PFSK-1 (cell line): Measurements from ENCODE around the gene VSTM4.

Experiments
- FOXP2 ChIP-seq: optimal IDR thresholded peaks from 2 replicates; pipeline ENCODE3; 2011; ENCODE audit warnings: borderline replicate concordance, control low read depth, inconsistent platforms; ENCODE audit not compliant: insufficient read depth; ENCODE audit errors: extremely low read length, extremely low read depth
- POLR2AphosphoS5 ChIP-seq: IDR thresholded peaks from 2 replicates; pipeline ENCODE4 v1.6.1; 2012; ENCODE audit warnings: low read depth, mild to moderate bottlenecking, control low read depth, low read length, moderate library complexity
- SIN3A ChIP-seq: IDR thresholded peaks from 2 replicates; pipeline ENCODE4 v1.6.1; 2012; ENCODE audit warnings: mild to moderate bottlenecking, low read length, moderate library complexity, borderline replicate concordance; ENCODE audit not compliant: insufficient read depth
- TAF1 ChIP-seq: IDR thresholded peaks from 2 replicates; pipeline ENCODE4 v1.6.1; 2012; ENCODE audit warnings: low read length, control low read depth, borderline replicate concordance; ENCODE audit not compliant: insufficient read depth
- TF ChIP-seq, protein P1 (sequence below), 2 experiments: IDR thresholded peaks; 2 replicates each; pipeline versions ENCODE4 v1.6.1 to v1.8.0; 2011 to 2012; ENCODE audit warnings: low read depth in 2 of 2, low read length in 2 of 2, control low read depth in 1 of 2, inconsistent platforms in 1 of 2, mild to moderate bottlenecking in 1 of 2, moderate library complexity in 1 of 2; ENCODE audit not compliant: insufficient read depth in 1 of 2

VSTM4 gene

DNA sequence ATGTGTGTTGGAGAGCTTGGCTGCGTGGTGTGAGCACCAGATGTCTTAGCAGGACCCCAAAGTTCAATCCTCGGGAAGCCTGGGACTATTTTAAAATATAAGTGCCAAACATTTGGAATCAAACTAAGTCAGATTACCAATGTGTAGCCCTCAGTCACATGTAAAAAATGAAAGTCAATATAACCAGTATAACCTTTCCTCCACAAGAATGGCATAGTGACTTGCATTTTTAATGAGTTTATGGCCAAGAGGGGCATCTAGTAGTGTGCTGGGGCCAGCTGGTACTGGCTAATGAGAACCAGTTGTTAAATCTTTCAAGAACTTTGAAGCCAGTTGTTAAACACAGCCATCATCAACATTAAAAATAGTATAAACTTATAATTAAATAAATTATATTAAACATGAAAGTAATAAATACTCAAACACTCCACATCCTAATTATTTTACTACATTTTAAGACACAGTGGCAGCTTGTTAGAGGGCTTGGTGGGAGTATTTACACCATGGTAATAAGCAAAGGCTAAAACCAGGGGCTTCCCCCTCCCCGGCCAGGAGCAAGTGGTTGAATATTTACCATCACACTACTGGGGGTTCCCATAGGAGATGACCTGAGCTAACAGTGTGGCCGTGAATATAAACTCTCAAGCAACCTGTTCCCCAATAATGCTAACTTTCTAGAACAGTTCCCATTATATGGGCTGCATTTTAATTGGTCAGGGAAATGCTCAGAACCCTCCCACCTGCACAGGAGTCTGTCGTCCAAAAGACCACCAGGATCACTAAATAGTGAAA lies 26.4 kb upstream of the VSTM4 start:
- TF ChIP-seq FOXP2 (no peak), TAF1 (no peak), SIN3A (no peak), POLR2AphosphoS5 (no peak)
- TF ChIP-seq, protein P1, sequence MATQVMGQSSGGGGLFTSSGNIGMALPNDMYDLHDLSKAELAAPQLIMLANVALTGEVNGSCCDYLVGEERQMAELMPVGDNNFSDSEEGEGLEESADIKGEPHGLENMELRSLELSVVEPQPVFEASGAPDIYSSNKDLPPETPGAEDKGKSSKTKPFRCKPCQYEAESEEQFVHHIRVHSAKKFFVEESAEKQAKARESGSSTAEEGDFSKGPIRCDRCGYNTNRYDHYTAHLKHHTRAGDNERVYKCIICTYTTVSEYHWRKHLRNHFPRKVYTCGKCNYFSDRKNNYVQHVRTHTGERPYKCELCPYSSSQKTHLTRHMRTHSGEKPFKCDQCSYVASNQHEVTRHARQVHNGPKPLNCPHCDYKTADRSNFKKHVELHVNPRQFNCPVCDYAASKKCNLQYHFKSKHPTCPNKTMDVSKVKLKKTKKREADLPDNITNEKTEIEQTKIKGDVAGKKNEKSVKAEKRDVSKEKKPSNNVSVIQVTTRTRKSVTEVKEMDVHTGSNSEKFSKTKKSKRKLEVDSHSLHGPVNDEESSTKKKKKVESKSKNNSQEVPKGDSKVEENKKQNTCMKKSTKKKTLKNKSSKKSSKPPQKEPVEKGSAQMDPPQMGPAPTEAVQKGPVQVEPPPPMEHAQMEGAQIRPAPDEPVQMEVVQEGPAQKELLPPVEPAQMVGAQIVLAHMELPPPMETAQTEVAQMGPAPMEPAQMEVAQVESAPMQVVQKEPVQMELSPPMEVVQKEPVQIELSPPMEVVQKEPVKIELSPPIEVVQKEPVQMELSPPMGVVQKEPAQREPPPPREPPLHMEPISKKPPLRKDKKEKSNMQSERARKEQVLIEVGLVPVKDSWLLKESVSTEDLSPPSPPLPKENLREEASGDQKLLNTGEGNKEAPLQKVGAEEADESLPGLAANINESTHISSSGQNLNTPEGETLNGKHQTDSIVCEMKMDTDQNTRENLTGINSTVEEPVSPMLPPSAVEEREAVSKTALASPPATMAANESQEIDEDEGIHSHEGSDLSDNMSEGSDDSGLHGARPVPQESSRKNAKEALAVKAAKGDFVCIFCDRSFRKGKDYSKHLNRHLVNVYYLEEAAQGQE (IDR thresholded peaks at IDR 0.05; ENCODE audit: insufficient read depth in 1 of 2, low read depth in 2 of 2, low read length in 2 of 2): no peak

DNA sequence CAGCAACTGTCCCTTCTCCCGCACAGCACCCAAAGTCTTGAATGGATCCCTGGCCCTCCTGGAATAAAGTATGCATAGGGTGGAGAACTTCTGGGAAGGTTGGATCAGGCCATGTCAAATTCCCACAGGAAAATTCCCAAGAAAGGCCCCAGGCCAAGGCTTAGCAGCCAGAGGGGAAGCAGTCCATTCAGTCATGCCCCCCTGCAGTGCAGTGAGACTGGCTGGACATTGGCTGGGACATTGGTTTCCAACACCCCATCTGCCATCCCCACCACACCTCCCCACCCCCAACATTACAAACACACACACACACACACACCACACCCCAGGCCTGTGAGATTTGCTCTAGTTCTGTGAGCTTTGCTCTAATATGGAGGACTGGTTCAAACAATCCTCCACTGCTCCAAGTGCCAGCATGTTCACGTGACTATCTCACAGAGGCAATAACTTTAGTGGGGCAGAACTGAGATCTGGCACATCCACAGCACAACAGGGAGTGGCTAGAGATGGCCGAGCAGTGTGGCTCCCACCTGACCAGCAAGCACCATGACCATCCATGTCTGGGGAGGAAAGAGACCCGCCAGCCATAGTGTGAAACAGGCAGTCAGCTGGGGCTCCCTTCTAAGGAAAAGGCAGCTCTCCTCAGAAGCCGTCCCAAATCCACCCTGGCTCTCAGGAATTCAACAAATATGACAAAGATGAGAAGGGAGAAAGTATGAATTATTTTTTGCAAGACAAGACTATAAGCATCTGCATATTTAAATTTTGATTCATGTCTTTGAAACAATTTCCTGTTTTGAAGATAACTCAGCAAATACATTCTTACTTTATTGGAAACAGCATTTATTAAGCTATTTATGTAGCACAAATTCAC lies 25.2 kb upstream of the VSTM4 start:
- TF ChIP-seq SIN3A (no peak), TAF1 (no peak), FOXP2 (no peak), POLR2AphosphoS5 (no peak)
- TF ChIP-seq, protein P1 (IDR thresholded peaks at IDR 0.05; ENCODE audit: insufficient read depth in 1 of 2, low read depth in 2 of 2, low read length in 2 of 2): no peak

DNA sequence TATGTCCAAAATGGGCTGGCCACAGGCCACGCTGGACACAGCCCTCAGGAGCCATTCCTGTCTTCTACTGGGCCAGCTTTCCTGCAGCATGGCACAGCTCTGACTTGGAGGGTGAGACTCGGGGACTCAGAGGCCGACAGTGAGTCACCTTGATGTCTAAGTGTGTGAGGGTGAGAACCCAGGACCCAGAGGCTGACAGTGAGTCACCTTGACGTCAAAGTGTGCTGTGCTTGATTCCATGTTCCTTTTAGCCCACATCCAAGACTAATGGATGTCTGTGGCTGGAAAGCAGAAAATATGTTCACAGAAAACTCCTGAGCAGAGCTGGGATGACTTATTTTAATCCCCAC lies 24.5 kb upstream of the VSTM4 start:
- TF ChIP-seq TAF1: no peak
- TF ChIP-seq, protein P1 (IDR thresholded peaks at IDR 0.05; ENCODE audit: insufficient read depth in 1 of 2, low read depth in 2 of 2, low read length in 2 of 2): no peak
- TF ChIP-seq SIN3A: no peak
- TF ChIP-seq FOXP2: no peak
- no peak for TF ChIP-seq POLR2AphosphoS5

DNA sequence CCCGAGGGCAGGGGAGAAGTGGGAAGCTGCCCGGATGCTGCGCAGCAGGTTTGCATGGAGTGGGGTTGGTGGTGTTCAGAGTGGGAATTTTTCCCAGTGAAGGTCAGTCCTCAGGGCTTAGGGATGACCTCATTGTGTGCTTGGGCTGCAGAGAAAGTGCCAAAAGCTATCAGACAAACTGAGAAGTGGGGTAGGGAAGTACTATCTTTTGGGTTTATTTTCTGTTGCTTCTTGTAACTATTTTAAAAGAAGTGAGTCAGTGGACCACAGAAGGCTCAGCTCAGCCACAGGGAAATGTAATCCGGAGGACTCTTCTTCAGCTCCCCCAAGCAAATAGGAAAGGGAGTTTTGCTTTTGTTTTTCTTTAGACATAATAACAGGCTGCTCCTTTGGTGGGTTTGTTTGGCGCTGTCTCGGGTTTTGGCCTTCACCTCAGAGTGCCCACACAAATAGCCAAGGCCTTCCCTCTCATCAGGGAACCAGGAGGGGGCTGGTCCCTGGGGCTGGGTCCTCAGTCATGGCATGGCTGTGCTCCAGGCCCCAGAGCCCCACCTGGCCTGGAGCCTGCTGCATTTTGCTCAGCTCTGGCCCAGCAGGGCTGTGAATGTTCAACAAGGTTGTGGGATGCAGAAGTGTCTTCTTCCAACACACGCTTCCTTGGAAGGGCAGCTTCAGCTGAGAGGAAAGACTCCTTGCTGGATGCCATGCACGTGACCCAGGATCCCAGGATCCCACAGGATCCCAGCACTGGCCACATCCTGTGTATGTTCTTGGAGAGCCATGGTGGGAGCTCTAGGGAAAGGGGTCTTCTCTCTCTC lies 23.9 kb upstream of the VSTM4 start:
- TF ChIP-seq FOXP2: no peak
- no peak for TF ChIP-seq POLR2AphosphoS5
- no peak for TF ChIP-seq SIN3A
- no peak for TF ChIP-seq TAF1
- TF ChIP-seq, protein P1 (IDR thresholded peaks at IDR 0.05; ENCODE audit: insufficient read depth in 1 of 2, low read depth in 2 of 2, low read length in 2 of 2): no peak
